ENCODE data around the gene PRR5L. TPM values are rescaled to one million over a fixed set of nuclear protein-coding genes. Genes with fewer than 3 reads are reported as not detected.

PRR5L gene
- total RNA-seq, 2 donors from 2014 or later: 3.2 to 11.8 TPM

DNA sequence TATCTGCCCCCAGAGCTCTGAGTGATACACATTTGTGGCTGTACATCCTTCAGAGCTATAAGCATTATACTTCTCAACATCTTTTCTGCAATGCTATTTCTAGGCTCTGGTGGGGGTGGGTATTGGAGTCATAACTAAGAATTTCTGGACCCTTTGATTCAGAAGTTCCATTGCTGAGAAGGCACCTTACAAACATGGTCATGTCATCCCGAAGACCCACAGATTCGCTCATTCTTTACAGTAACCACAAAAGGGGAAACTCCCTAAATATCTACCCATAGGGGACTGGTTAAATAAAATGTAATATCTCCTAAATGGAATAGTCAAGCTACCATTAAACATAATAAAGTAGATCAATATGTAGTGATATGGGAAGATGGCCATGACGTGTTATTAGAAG, 98.8 kb downstream of the PRR5L start:
- ATAC-seq (ENCODE audit: insufficient number of reproducible peaks, low FRiP score, low read depth): no peak
- H3K27me3 ChIP-seq (replicated peaks; ENCODE audit: insufficient read depth): no peaks in the 10 kb centered on the region
- TF ChIP-seq, protein P1, sequence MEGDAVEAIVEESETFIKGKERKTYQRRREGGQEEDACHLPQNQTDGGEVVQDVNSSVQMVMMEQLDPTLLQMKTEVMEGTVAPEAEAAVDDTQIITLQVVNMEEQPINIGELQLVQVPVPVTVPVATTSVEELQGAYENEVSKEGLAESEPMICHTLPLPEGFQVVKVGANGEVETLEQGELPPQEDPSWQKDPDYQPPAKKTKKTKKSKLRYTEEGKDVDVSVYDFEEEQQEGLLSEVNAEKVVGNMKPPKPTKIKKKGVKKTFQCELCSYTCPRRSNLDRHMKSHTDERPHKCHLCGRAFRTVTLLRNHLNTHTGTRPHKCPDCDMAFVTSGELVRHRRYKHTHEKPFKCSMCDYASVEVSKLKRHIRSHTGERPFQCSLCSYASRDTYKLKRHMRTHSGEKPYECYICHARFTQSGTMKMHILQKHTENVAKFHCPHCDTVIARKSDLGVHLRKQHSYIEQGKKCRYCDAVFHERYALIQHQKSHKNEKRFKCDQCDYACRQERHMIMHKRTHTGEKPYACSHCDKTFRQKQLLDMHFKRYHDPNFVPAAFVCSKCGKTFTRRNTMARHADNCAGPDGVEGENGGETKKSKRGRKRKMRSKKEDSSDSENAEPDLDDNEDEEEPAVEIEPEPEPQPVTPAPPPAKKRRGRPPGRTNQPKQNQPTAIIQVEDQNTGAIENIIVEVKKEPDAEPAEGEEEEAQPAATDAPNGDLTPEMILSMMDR (IDR thresholded peaks at IDR 0.05): no peak
- no peak overlapping the region for H3K4me3 ChIP-seq
- H3K4me1 ChIP-seq (ENCODE audit: control insufficient read depth in 1 of 2, low read depth in 2 of 2): no peaks in the 10 kb centered on the region
- no peak overlapping the region for H3K27ac ChIP-seq
- no peaks in the 10 kb centered on the region for H3K9me3 ChIP-seq
- no peak for DNase-seq (ENCODE audit: low spot score)
- no peaks in the 10 kb centered on the region for H3K36me3 ChIP-seq

DNA sequence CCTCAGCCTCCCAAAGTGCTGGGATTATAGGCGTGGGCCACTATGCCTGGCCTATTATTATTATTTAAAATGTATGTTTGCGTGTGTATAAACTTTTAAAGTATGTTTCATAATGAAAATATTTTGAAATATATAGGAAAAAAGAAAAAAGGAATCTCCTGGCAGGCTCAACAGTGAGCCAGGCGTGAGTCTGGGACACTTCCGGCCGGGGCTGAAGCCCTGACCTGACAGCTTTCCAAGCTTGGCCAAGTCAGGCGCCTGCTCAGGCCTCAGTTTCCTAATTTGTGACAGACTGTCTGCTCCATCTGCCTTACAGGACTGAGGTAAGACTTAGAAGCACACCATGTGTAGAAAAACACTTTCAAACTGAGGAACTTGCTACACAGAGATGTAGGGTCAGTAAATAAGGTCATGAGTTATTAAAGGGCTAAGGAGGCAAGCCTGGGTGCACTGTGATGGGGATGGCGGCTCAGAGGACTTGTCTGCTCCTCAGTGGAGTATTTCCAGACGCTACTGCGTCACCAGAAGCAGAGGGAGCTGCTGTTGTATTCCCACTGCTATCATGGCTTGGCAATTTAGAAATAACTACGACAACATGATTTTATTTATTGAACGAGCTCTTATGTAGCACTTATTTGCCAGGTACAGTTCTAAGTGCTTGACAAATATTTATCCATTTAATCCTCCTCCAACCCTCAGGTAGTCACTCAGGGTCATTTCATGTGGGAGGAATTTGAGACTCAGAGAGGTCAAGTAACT, 100.1 kb downstream of the PRR5L start:
- H3K4me3 ChIP-seq: no peak overlapping the region
- no peak overlapping the region for H3K27ac ChIP-seq
- ATAC-seq (ENCODE audit: insufficient number of reproducible peaks, low FRiP score, low read depth): no peak
- H3K36me3 ChIP-seq: no peaks in the 10 kb centered on the region
- no peaks in the 10 kb centered on the region for H3K9me3 ChIP-seq
- TF ChIP-seq, protein P1 (IDR thresholded peaks at IDR 0.05): no peak
- H3K4me1 ChIP-seq (ENCODE audit: control insufficient read depth in 1 of 2, low read depth in 2 of 2): no peaks in the 10 kb centered on the region
- no peaks in the 10 kb centered on the region for H3K27me3 ChIP-seq (replicated peaks; ENCODE audit: insufficient read depth)
- DNase-seq (ENCODE audit: low spot score): no peak

DNA sequence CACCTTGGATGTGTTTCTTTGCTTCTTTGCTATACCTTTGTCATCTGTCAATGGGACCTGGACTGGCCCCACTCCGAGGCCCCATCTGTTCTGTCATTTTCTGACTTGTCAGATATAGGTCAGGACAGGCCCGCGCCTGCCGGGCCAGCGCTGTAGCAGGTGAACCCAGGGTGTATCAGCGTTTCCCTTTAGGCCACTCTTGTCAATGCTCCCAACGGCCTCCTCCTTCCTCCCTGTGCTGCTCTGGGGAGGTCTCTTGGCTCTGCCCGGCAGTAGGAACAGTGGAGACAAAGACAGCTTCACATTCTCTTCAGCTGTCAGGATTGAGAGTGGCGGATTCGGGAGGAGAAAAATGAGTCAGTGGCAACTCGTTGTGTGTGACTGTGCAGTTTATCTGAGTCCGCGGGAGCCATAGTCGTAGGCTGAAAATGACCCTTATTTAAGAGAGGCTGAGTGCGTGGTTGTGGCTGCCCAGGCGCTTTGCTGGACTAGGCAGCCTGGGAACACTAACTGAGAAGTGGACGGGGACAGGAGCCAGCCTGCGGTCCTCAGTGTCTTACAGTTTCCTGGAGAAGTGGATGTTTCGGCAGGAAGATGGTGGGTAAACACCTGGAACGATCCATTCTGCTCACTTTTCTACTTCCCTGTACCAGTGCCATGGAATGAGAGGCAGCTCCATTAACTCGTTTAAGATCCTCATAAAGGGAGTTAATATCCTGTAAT, 102.3 kb downstream of the PRR5L start:
- H3K27ac ChIP-seq: no peak overlapping the region
- DNase-seq (ENCODE audit: low spot score) (no peak), ATAC-seq (ENCODE audit: insufficient number of reproducible peaks, low FRiP score, low read depth) (no peak)
- TF ChIP-seq, protein P1 (IDR thresholded peaks at IDR 0.05): no peak
- H3K4me3 ChIP-seq: no peak overlapping the region
- H3K36me3 ChIP-seq: no peaks in the 10 kb centered on the region
- H3K27me3 ChIP-seq (replicated peaks; ENCODE audit: insufficient read depth): no peaks in the 10 kb centered on the region
- no peaks in the 10 kb centered on the region for H3K9me3 ChIP-seq
- H3K4me1 ChIP-seq (ENCODE audit: control insufficient read depth in 1 of 2, low read depth in 2 of 2): no peaks in the 10 kb centered on the region

DNA sequence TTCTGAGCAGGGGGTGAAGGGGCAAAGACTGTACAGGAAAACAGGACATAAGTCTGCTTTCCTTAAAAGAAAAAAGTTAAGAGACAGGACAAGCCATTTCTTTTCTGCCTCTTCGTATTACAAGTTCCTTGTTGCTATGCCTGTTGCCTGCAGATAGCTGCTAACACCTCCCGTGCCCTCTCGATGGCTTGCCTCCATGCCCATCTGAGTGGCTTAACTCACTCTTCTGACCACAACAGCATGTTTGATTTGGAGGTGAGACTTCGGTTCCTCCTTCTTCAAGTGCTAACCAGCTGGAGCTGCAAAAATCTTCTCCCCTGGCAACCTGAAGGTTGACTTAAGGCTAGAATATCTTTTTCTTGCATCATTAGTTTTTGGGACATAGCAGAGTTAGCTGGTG, 103.1 kb downstream of the PRR5L start:
- Histone ChIP-seq H3K4me1 (ENCODE audit: control insufficient read depth in 1 of 2, low read depth in 2 of 2) (no peaks in the 10 kb centered on the region), H3K27me3 (replicated peaks; ENCODE audit: insufficient read depth) (no peaks in the 10 kb centered on the region), H3K9me3 (no peaks in the 10 kb centered on the region), H3K27ac (no peak overlapping the region), H3K36me3 (no peaks in the 10 kb centered on the region), H3K4me3 (no peak overlapping the region)
- no peak for ATAC-seq (ENCODE audit: insufficient number of reproducible peaks, low FRiP score, low read depth)
- no peak for DNase-seq (ENCODE audit: low spot score)
- TF ChIP-seq, protein P1 (IDR thresholded peaks at IDR 0.05): no peak

DNA sequence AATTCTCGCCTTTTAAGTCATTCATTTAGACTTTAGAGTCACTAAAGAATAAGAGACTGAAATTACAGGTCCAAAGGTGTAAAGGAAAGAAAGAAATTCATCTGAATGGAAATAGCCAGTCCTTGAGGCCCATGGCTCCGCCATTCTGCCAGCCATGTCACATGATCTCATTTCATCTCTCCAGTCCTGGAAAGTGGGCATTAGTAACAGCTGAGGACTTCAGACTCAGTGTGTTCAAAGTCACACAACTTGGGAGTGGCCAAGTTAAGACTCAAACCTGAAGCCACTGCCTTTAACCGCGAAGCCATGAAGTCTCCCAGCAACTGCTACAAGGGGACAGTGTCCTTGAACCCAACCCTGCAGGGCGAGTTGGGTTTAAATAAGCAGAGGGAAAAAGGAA, 103.7 kb downstream of the PRR5L start:
- no peak for ATAC-seq (ENCODE audit: insufficient number of reproducible peaks, low FRiP score, low read depth)
- TF ChIP-seq, protein P1 (IDR thresholded peaks at IDR 0.05): no peak
- Histone ChIP-seq H3K27ac (no peak overlapping the region), H3K4me1 (ENCODE audit: control insufficient read depth in 1 of 2, low read depth in 2 of 2) (no peaks in the 10 kb centered on the region), H3K9me3 (no peaks in the 10 kb centered on the region), H3K4me3 (no peak overlapping the region), H3K27me3 (replicated peaks; ENCODE audit: insufficient read depth) (no peaks in the 10 kb centered on the region), H3K36me3 (no peaks in the 10 kb centered on the region)
- DNase-seq (ENCODE audit: low spot score): no peak

Data from thoracic aorta (tissue), 2 donors.